Erythroblast (primary cell): ENCODE data around the gene KANSL1.

Experiments
- GATA1 ChIP-seq: IDR thresholded peaks from 2 replicates; pipeline ENCODE4 v1.6.1; 2011; ENCODE audit warnings: low read depth, mild to moderate bottlenecking, control low read depth, low read length, moderate library complexity
- POLR2A ChIP-seq: IDR thresholded peaks from 2 replicates; pipeline ENCODE4 v1.6.1; 2011; ENCODE audit warnings: mild to moderate bottlenecking, low read length

DNA sequence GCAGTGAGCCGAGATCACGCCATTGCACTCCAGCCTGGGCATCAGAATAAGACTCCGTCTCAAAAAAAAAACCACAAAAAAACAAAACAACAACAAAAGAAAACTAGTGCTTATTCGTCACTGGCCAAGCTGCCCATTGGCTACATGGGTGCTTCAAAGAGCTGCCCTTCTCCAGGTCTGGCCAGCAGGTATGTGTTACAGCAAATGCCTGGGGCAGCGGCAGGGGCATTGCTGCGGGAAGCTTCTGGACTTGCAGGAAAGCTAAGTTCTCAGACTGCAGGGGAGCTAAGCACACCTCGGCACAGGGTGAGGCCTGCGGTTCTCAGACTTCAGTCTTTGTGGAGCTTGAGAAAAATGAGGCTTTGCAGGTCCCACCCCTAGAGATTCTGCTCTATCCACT lies 198.2 kb downstream of the KANSL1 start:
- no peak for TF ChIP-seq POLR2A
- no peak for TF ChIP-seq GATA1
